Measurements from ENCODE around the gene PLPP4. TPM values are rescaled to one million over a fixed set of nuclear protein-coding genes. Genes with fewer than 3 reads are reported as not detected.

Gene PLPP4
- total RNA-seq, 4 donors from 2014 or later, result 0.72 to 1.9 TPM; not detected in 2

GRCh38 chr10:120599200-120599724, 142.2 kb downstream of the PLPP4 start:
- no peak for TF ChIP-seq CTCF (IDR thresholded peaks at IDR 0.05)
- DNase-seq (ENCODE audit: low spot score) (no peak), ATAC-seq (ENCODE audit: low FRiP score) (no peak)

- TF ChIP-seq CTCF (IDR thresholded peaks at IDR 0.05), result no peak
- DNase-seq (ENCODE audit: low spot score) (no peak), ATAC-seq (ENCODE audit: low FRiP score) (no peak)
Observed at GRCh38 chr10:120600871-120601649, 144.0 kb downstream of the PLPP4 start.

- DNase-seq (ENCODE audit: low spot score) (no peak), ATAC-seq (ENCODE audit: low FRiP score) (no peak)
- no peak for TF ChIP-seq CTCF (IDR thresholded peaks at IDR 0.05)
Observed at GRCh38 chr10:120601999-120602398, 145.0 kb downstream of the PLPP4 start.

GRCh38 chr10:120605410-120605809, 148.4 kb downstream of the PLPP4 start:
- no peak for ATAC-seq (ENCODE audit: low FRiP score)
- TF ChIP-seq CTCF (IDR thresholded peaks at IDR 0.05), result no peak
- no peak for DNase-seq (ENCODE audit: low spot score)

- no peak for DNase-seq (ENCODE audit: low spot score)
- no peak for TF ChIP-seq CTCF (IDR thresholded peaks at IDR 0.05)
Observed at GRCh38 chr10:120606051-120606764, 149.2 kb downstream of the PLPP4 start.

GRCh38 chr10:120607016-120607709, 150.1 kb downstream of the PLPP4 start:
- ATAC-seq (ENCODE audit: low FRiP score), result no peak
- no peak for DNase-seq (ENCODE audit: low spot score)
- no peak for TF ChIP-seq CTCF (IDR thresholded peaks at IDR 0.05)

More at GRCh38 chr10:120606051-120606764, 149.2 kb downstream of the PLPP4 start:
- ATAC-seq (ENCODE audit: low FRiP score), result no peak

Measured in omental fat pad (tissue), 4 donors.